GM19351 (cell line): ENCODE data around the gene CRADD.

Experiments used
- ATAC-seq: cut with Tn5 transposase; IDR thresholded peaks from one replicate; pipeline ENCODE4 v1.9.1; 2021; ENCODE audit warnings: mild to moderate bottlenecking, moderate library complexity; ENCODE audit not compliant: unreplicated experiment

CRADD gene

DNA sequence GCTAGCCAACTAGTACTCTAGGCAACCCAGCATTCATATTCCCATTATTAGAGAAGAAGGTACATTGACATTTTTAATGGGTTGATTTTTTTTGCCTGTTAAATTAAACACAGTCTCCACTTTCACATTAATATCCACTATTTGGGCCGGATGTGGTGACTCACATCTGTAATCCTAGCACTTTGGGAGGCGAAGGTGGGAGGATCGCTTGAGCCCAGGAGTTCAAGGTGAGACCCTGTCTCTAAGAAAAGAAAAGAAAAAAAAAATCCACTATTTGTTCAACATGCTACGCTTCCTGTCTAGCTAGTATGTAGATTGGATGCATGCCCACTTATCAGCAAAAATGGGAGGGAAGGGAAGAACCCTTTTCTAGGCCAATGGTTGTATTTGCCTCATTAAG, 7.1 kb upstream of the CRADD start:
- no peak for ATAC-seq

DNA sequence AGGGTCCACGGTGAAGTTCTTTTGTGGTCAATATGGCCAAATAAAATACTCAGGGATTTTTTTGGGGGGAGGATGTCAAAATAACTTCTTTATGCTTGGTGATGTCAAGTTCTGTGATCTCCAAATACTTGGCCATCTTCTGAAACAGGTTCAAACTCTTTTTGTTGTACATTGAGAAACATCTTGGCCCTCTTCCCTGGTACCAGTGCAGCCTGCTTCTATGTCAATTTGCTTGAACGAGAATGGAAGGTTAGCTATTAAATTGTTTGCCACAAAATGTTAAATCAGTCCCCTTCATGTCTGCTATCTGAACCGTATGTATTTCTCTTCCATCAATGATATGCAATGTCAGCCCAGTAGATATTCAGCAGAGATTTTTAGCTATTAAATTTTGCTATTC, 6.1 kb upstream of the CRADD start:
- ATAC-seq, result no peak

DNA sequence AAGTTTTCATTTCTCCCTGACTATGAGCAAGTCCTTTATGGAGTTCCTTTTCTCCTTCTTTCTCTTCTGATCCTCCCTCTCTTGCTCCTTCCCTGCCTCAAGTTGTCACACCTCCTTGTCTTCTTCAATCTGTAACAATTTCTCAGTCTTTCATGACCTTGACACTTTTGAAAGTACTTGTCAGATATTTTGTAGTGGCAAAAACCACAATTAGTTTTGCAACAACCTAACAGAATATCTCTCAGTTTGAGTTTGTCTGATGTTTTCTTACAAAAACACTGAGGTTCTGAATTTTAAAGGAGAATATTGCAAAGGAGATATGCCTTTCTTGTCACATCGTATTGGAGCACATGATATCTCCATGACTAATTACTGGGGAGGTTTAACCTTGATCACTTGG, 4.1 kb upstream of the CRADD start:
- no peak for ATAC-seq

DNA sequence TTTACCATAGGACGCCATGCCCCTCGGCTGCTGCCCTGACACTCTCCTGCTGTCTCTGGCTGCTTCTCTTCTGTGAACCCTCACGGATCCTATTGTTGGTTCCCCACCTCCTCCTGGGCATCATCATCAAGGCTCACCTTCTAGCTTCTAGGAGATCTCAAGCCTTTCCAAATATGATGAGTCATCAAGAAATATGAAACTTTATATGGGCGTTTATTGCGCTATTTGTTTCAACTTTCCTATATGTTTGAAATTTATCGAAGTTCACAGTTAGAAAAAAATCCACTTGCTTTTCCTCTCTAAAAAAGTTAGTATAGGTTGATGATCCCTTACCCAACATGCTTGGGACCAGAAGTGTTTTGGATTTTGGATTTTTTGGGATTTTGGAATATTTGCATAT, 2.8 kb upstream of the CRADD start:
- no peak for ATAC-seq

DNA sequence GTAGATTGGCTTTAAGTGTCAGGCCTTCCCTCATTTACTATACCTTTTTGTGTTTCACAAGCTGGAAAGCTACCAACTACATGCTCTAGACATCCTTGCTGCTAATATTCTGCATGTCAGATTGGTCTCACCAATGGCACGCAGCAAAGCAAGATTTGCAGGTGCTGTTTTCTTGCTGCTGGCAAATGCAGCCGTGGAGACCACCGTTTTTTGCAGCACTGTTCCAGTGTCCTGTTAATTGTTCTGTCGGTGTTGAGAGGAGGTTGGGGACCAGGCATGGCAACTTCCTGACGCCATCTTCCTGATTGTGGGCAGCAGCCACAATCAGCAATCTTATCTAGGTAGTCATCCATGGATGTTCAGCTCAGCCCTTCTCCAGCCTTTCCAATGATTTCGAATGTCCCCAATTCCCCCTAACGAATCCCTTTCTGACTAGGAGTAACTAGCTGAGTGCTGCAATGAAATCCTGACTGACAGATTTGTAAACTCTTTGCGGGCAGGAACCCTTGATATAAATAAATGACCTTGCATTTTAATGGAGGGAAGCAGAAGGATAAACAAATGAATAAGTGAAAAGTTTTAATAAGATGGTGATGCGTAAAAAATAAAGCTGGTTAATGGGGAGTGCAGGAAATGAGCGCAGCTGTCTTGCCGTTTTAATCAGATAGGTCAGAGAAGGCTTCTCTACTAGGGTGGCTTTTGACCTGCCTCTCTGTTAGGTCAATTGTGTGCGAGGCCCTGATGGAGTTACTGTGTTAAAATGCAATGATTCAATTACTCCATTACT, 574 bp upstream of the CRADD start:
- ATAC-seq, result no peak

DNA sequence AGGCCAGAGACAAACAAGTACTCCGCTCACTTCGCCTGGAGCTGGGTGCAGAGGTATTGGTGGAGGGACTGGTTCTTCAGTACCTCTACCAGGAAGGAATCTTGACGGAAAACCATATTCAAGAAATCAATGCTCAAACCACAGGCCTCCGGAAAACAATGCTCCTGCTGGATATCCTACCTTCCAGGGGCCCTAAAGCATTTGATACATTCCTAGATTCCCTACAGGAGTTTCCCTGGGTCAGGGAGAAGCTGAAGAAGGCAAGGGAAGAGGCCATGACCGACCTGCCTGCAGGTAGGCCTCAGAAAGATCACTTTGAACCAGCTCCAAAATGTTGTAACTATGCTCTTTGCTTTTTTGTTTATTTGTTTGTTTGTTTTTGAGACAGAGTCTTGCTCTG, 1.6 kb downstream of the CRADD start:
- ATAC-seq, result no peak

DNA sequence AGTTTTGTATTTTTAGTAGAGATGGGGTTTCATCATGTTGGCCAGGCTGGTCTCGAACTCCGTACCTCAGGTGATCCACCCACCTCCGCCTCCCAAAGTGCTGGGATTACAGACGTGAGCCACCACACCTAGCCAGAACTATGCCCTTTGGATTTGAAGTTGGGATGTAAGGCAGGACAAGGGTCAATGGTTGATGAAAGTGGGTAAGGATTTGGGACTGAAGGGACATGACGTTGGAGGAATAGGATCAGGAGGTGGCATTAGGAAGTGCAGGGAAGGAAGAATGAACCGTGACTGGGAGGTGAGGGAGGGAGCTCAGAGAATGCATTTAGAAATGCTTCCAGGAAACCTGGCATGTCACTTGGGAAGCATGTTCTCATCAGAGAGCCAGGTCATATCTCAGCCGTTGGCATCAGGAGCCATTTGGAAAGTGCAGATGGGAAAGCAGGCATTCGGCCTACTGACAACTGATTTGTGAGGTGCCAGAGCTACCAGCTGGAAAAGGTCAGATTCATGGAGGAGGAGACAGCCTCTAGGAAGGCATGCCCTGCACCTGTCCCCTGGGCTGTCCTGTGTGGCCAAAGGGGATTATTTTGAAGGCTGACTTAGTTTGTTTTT, 2.2 kb downstream of the CRADD start:
- ATAC-seq, result no peak

DNA sequence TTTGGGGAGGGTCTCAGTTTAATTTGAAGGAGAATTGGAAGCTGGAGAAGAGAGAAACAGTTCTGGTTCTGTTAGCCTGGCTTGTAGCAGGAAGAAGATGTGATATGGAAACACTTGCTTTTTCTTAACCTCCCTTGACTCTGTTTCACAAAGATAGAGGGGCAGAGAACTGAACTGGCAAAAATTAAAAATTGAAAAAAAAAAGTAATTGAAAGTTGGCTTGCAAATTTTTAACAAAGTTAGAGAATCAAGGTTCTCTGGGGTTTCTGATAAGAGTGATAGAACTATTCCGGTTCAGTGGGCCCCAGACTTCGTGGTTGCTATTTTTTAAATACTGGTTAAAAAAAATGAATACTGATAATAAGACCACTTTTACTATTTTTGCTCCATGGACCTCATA, 2.8 kb downstream of the CRADD start:
- no peak for ATAC-seq

DNA sequence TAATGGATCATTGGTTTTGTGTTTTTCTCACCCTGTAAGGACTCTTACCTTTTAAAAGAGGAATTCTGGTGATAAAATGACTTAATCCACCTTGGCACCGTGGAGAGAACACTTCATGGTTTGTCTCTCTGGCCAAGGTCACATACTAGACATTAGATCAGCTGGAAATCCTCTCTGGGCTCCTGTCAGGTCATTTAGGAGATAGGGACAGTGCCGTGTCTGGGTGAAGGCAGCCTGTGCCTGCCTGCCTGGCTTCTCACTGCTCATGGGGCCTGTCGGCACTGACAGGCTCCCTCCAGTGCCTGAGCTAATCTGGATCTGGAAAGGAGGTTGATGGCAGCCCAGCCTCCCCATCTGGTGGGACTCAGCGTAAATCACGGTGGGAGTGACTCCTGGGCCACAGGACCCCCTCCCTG, 5.7 kb downstream of the CRADD start:
- no peak for ATAC-seq

DNA sequence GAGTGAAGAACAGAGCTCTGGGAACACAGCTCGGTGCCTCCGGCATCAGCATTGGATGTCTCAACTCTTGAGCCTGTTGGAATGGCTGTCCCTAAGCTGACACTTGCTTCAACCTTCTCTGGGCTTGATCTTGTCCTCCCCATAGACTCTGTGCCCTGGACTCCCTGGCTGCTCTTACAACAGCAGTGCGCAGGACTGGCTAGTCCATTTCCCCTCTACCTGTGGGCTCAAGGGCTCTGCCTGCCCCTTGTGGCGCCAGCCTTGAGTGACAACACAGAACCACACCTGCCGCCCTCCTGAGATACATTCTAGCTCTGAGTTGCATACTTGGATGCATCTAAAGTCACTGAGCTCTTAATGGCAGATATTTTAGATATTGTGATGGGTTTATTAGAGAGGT, 6.2 kb downstream of the CRADD start:
- no peak for ATAC-seq

DNA sequence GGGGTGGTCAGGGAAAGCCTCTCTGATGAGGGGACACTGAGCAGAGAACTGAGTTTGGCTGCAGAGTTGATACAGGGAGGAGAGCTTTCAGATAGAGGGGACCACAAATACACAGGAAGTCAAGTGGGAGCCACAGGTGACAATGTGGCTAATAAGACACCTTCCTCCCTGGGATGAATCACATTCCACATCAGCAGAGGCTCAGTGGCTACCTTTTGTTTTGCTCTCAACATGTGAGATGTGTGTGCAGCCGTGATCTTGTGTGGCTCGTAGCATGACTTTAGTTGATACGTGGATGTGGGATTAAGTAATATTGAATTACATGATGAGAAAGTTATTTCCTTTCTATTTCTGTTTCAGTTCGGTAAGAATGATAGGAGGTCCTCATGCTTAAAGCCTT, 7.5 kb downstream of the CRADD start:
- ATAC-seq, result no peak

DNA sequence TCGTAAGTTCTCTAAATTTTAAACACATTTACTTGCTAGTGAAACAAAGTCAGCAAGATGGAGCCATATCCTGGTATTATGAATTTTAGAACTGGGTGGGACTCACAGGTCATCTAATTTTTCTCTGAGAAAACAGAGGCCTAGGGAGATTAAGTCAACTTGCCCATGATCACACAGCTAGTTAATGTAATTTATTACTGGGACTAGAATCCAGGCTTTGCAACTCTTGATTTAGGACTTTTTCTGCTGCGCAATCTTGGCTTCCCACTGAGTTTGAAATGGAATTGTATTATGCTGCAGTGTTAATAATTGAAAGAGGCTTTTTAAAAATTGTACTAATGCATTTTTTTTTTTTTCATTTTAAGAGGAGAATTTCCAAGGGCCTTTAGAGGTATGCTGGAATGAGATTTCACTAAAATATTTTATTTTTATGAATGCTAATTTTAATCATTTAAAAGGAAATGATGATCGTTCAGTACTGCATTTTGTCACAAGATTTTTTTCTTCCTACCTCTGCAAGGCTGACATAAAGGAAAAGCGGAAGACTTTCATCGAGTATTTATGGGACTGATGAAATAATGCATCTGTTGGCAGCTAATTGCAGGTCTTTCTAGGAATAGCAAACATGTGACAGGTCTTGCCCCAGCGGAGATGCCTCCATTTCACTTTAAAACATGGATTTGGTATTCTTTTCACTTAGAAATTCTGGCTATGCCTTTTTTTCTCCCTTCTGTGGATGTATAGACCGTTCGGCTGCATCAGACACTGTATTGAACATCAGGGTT, 9.6 kb downstream of the CRADD start:
- ATAC-seq, result no peak

DNA sequence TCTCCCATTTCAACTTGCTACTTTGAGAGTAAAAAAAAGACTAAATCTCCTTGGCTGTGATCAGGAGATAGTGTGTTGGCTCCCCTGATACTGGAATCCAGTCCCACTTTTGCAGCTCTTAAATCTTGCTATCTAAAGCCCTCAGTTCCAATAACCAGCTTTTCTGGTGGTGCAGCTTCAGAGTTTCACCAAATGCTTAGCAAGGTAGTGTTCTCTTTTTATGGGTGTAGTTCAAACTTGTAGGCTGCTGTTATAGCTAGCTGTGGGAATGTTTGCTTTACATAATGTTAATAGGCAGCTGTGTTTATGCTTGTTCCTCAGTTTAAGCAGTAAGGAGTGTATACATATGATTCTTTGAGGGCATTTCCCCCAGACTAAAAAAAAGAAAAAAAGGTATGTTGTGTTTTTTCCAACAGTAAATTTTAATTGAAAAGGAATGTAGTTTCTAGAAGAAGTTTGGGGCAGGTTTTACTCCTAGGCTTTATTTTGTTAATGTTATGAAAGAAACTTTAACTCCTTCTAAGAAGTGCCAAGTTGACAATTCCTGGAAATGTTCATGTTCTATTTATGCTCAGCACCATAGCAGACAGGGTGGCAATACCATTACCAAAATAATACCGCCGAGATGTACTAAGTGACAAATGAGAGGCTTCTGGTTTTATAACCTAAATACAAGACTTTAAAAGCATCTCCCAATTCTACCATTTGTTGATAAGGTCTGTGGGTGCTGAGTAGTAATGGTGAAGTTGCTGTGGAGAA, 12.1 kb downstream of the CRADD start:
- no peak for ATAC-seq

DNA sequence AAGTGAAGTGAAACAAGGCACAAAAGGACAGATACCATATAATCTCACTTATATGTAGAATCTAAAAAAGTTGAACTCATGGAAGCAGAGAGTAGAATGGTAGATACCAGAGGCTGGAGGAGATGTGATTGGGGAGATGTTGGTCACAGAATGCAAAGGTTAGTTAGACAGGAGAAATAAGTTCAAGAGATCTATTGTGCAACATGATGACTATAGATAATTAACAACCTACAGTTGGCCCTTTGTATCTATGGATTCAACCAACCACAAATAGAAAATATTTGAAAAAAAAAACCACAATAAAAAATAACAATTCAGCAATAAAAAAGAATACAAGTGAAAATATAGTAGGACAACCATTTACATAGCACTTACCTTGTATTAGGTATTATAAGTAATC, 19.3 kb downstream of the CRADD start:
- no peak for ATAC-seq

DNA sequence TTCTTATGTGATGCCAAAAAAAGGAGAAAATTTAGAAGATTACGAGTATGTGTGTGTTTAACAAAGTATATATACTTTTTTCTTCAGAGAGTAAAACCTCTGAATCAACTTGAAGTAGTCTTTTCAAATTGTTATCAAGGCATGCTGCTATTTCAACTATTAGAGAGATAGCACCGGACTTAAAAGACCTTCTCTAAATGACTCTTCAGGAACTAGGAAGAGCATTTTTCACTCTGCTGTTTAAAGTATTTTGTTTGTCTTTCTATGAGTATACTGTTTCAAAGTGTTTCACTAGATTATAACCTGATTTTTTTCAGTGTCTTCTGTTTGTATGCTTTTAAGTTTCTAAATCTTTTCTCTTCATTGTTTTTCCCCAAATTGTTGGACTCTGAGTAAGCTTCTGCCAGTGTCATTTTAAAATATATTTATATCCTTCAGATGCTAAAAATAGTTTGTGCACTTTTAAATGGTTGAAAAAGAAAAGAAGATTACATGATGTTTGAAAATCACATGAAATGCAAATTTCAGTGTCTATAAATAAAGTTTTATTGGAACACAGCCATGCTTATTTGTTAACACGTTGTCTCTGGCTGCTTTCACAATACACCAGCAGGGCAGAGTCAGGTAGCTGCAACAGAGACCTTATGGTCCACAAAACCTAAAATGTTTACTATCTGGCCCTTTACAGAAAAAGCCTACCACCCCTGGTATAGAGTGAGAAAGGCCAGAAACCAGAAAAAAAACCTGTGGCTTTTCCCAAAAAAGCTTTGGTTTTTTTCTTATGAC, 21.3 kb downstream of the CRADD start:
- ATAC-seq, result no peak

DNA sequence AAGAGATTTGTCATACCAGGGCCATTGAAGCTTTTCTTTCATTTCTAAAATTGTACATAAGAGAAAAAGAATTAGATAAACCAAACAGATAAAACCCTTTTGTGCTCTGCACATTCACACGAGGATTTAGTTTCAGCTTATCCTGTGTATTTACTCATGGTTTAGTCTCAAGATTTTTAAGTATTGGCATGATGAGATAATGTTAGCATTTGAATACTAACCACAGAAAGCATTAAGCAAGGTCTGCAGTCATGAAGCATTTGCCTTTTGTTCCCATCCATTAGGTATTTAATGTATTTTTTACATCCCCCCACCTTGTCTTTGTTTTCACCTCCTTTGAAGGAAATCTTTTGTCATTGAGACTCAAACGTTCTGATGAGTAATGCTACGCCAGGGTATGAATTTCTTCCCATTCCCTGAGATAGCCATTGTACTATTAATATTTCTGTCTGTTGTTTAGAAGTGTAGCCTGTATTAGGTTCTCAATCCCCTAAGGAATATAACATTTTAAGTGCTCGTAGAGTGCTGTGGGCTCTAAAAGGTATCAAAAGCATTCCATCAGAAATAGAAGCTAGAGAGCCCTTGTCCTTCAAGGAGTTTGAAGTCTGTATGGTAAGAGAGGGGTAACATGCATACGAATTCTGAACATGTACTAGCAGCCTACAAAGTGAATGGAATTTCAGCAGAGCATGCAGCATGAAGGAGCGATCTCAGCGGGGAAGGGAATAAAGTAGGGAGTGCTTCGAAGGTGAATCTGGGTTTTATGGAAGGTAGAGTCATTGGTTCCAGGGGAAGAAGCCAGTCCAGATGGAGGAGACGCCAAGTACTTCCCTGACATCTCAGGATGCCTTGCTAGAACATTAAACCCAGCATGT, 22.3 kb downstream of the CRADD start:
- no peak for ATAC-seq

DNA sequence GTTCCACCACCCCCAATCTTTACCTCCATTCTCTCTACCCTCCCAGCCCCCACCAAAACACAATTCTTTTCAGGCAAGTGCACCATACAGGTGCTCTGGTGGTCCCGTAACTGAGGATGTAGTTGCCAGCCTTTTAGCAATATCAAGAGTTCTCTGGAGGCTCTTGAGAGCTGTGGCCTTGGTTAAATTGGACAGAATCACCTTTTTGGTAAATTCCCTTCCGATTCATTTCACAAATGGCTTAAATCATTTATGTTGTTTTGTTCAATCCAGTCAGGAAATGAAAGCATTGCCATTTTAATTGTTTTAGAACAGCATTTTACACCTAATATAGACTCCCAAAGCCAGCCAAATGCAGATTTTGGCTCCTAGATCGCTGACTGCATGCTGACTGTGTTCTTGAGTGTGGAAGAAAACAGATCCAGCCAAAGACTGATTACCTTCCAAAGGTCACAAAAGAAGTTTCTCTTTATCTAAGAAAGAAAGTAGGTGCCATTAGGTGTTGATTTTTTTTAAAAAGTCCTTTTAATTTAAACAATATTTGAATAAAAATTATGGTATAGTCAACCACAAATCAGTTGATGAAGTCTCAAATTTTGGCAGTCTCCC, 25.6 kb downstream of the CRADD start:
- ATAC-seq, result no peak

DNA sequence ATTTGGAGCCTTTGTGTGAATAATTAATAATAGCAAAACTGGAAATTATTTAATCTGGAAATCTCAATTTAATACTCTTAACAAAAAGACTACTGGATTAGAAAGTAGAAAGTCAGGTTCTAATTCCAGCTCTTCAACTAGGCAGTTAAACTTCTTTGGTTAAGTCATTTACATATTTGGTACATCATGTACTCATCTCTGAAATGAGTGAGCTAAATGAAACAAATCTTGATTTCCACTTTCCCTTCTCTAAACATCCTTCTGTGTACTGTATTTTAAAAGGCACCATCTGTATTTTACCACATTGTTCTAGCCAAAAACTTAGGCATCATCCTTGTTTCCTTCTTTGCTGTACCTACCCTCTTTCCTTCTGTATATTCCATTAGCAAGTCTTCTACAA, 26.9 kb downstream of the CRADD start:
- peak; percentile 81 for ATAC-seq

DNA sequence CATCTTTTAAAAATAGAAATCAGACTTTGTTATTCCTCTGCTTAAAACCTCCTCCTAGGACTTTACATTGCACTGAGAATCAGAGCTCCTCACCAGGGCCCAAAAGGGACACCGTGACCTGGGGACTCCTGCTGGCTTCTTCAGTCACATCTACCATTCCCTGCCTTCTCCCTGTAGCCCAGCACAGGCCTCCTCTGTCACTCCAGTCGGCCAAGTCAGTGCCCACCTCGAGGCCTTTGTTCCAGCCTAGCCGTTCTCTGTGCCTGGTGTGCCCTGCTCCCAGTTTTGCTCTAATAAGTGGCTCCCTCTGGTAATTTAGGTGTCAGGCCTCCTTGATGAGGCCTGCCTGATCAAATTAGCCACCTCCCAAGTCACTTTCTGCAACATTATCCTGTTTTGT, 27.4 kb downstream of the CRADD start:
- no peak for ATAC-seq
